ENCODE results near the gene LIMA1. TPM values are rescaled to one million over a fixed set of nuclear protein-coding genes. Genes with fewer than 3 reads are reported as not detected.
"Not testable (repeated sequence)": the region's sequence is repeated elsewhere in the genome, so short reads cannot be mapped to it uniquely, and the experiment has no call there.

LIMA1 gene
- total RNA-seq, 2 donors from 2014 or later = 48.8 to 53.4 TPM

GRCh38 chr12:50164963-50165362, 118.4 kb downstream of the LIMA1 start:
- no peak for DNase-seq
- intact Hi-C loops (cut with DNase I) = no loop called here
- Histone ChIP-seq H3K4me3 (no peak overlapping the region), H3K27me3 (no peaks in the 10 kb centered on the region), H3K9me3 (no peaks in the 10 kb centered on the region), H3K27ac (no peak overlapping the region), H3K36me3 (replicated peaks in 1 of 2; ENCODE audit: insufficient read depth in 1 of 2, low read depth in 2 of 2) (no peaks in the 10 kb centered on the region), H3K4me1 (peaks cover 17% of the 10 kb centered on the region)
- no peak for TF ChIP-seq POLR2A (IDR thresholded peaks at IDR 0.05)
- WGBS, 2 donors = 93 to 94% methylated on average over 20 of the region's 20 CpGs
- ATAC-seq = no peak

GRCh38 chr12:50162230-50162629, 121.1 kb downstream of the LIMA1 start:
- Histone ChIP-seq H3K27me3 (no peaks in the 10 kb centered on the region), H3K27ac (no peak overlapping the region), H3K9me3 (no peaks in the 10 kb centered on the region), H3K36me3 (replicated peaks in 1 of 2; ENCODE audit: insufficient read depth in 1 of 2, low read depth in 2 of 2) (no peaks in the 10 kb centered on the region), H3K4me1 (peaks cover 12% of the 10 kb centered on the region), H3K4me3 (no peak overlapping the region)
- ATAC-seq (no peak), DNase-seq (no peak)
- intact Hi-C loops (cut with DNase I) = no loop called here
- TF ChIP-seq CTCF (IDR thresholded peaks at IDR 0.05) (no peak), POLR2A (IDR thresholded peaks at IDR 0.05) (no peak)
- 57 to 66% methylated on average over 2 of the region's 2 CpGs for WGBS, 2 donors

GRCh38 chr12:50160643-50161042, 122.7 kb downstream of the LIMA1 start:
- Histone ChIP-seq H3K9me3 (no peaks in the 10 kb centered on the region), H3K4me3 (no peak overlapping the region), H3K36me3 (replicated peaks in 1 of 2; ENCODE audit: insufficient read depth in 1 of 2, low read depth in 2 of 2) (no peaks in the 10 kb centered on the region), H3K27ac (no peak overlapping the region), H3K27me3 (no peaks in the 10 kb centered on the region), H3K4me1 (peaks cover 3% of the 10 kb centered on the region)
- no peak for DNase-seq
- intact Hi-C loops (cut with DNase I) = no loop called here
- ATAC-seq = no peak
- TF ChIP-seq CTCF (IDR thresholded peaks at IDR 0.05) = no peak
- TF ChIP-seq POLR2A (IDR thresholded peaks at IDR 0.05) = no peak

GRCh38 chr12:50157259-50157658, 126.1 kb downstream of the LIMA1 start:
- Histone ChIP-seq H3K4me1 (no peaks in the 10 kb centered on the region), H3K4me3 (no peak overlapping the region), H3K27ac (no peak overlapping the region), H3K27me3 (no peaks in the 10 kb centered on the region), H3K9me3 (no peaks in the 10 kb centered on the region), H3K36me3 (replicated peaks in 1 of 2; ENCODE audit: insufficient read depth in 1 of 2, low read depth in 2 of 2) (no peaks in the 10 kb centered on the region)
- DNase-seq = no peak
- ATAC-seq = no peak
- 92 to 93% methylated on average over 2 of the region's 2 CpGs for WGBS, 2 donors
- intact Hi-C loops (cut with DNase I) = no loop called here
- TF ChIP-seq POLR2A (IDR thresholded peaks at IDR 0.05) = no peak
- TF ChIP-seq CTCF (IDR thresholded peaks at IDR 0.05) = no peak

- Histone ChIP-seq H3K9me3 (no peaks in the 10 kb centered on the region), H3K4me3 (no peak overlapping the region), H3K27ac (no peak overlapping the region), H3K4me1 (no peaks in the 10 kb centered on the region), H3K27me3 (no peaks in the 10 kb centered on the region), H3K36me3 (replicated peaks in 1 of 2; ENCODE audit: insufficient read depth in 1 of 2, low read depth in 2 of 2) (no peaks in the 10 kb centered on the region)
- DNase-seq = no peak
- ATAC-seq = no peak
- intact Hi-C loops (cut with DNase I) = no loop called here
- TF ChIP-seq CTCF (IDR thresholded peaks at IDR 0.05) (no peak), POLR2A (IDR thresholded peaks at IDR 0.05) (no peak)
Observed at GRCh38 chr12:50156641-50157040, 126.7 kb downstream of the LIMA1 start.

- WGBS, 2 donors = 90 to 93% methylated on average over 5 of the region's 5 CpGs
- intact Hi-C loops (cut with DNase I); ATAC-seq; H3K27me3 ChIP-seq; H3K4me1 ChIP-seq; H3K27ac ChIP-seq; H3K36me3 ChIP-seq (replicated peaks in 1 of 2; ENCODE audit: insufficient read depth in 1 of 2, low read depth in 2 of 2); H3K4me3 ChIP-seq; DNase-seq; H3K9me3 ChIP-seq: not testable (repeated sequence)
Observed at GRCh38 chr12:50154947-50155346, 128.4 kb downstream of the LIMA1 start.

All from body of pancreas (tissue), 4 donors.